ENCODE results near the gene TRABD2A. TPM values are rescaled to one million over a fixed set of nuclear protein-coding genes. Genes with fewer than 3 reads are reported as not detected.

The TRABD2A gene
- total and polyA plus RNA-seq, 8 donors: 0.19 to 0.59 (median 0.28) TPM; not detected in 1

DNA sequence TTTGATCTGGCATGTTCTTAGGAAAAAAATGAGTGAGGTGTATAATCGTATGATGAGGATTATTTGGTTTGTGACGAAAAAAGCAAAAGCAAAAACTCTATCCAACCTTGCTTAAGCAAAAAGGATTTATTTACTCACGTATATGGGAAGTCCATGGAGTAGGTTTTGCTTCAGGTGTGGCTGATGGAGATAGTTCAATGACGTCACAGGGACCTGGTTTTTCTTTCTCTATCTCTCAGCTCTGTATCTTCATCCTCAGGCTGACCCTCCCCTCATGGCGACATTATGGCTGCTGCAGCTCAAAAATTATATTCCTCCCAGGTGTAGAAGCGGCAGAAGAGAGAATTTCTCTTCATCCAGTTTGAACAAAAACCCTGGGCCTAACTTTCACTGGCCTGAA, 33.5 kb upstream of the TRABD2A start:
- DNase-seq: no peak
- Histone ChIP-seq H3K27me3 (no peaks in the 10 kb centered on the region), H3K4me1 (no peaks in the 10 kb centered on the region), H3K27ac (no peak overlapping the region), H3K9me3 (no peaks in the 10 kb centered on the region), H3K4me3 (no peak overlapping the region), H3K36me3 (no peaks in the 10 kb centered on the region)
- ATAC-seq: no peak
- no peak for FAIRE-seq
- TF ChIP-seq, protein P1, sequence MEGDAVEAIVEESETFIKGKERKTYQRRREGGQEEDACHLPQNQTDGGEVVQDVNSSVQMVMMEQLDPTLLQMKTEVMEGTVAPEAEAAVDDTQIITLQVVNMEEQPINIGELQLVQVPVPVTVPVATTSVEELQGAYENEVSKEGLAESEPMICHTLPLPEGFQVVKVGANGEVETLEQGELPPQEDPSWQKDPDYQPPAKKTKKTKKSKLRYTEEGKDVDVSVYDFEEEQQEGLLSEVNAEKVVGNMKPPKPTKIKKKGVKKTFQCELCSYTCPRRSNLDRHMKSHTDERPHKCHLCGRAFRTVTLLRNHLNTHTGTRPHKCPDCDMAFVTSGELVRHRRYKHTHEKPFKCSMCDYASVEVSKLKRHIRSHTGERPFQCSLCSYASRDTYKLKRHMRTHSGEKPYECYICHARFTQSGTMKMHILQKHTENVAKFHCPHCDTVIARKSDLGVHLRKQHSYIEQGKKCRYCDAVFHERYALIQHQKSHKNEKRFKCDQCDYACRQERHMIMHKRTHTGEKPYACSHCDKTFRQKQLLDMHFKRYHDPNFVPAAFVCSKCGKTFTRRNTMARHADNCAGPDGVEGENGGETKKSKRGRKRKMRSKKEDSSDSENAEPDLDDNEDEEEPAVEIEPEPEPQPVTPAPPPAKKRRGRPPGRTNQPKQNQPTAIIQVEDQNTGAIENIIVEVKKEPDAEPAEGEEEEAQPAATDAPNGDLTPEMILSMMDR (IDR thresholded peaks at IDR 0.05): no peak
- intact Hi-C loops (cut with DNase I): no loop called here
- WGBS, 2 donors: 72 to 77% methylated on average over 6 of the region's 6 CpGs

DNA sequence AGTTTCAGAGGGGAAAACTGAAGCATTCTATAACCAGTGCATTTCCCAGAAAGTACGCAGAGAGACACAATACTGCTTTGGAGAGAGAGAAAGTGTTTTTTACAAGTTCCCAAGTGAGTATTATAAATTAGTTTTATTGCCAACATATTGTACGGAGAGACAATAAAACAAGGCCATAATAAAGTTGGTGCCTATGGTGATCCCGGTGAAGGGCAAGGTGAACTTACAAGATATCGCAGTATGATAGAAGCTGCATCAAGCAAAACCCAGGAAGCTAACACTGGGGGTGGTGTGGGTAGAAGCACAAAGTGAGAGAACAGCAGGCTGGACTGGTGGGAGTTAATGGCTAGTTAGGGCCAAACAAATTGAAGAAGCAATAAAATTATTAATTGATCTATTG, 32.1 kb upstream of the TRABD2A start:
- no peak overlapping the region for H3K27ac ChIP-seq
- TF ChIP-seq, protein P1 (IDR thresholded peaks at IDR 0.05): no peak
- FAIRE-seq (no peak), DNase-seq (no peak), ATAC-seq (no peak)
- H3K9me3 ChIP-seq: no peaks in the 10 kb centered on the region
- intact Hi-C loops (cut with DNase I): no loop called here
- no peaks in the 10 kb centered on the region for H3K27me3 ChIP-seq
- H3K4me1 ChIP-seq: no peaks in the 10 kb centered on the region
- no peaks in the 10 kb centered on the region for H3K36me3 ChIP-seq
- 95 to 96% methylated on average over 4 of the region's 4 CpGs for WGBS, 2 donors
- H3K4me3 ChIP-seq: no peak overlapping the region

DNA sequence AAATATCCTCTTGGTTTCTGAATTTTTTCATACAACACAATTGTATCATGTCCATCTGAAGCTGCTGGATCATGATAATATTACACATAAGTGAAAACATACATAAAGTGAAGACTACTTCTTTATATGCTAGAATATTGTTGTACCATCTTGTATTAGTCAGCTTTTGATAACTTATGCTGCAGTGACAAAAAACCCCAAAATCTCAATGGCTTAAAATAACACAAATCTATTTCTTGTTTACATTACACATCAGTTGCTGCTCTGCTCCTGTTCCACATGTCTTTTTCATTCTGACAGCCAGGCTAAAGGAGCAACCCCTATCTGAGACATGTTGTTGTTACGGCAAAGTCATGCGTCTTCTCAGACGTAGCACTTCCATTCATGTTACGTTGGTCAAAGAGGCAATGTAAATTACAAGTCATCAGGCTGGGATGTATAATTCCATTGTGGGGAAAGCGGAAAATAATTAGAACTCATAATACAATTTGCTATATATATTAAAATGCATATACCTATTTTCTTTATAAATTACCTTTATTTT, 30.3 kb upstream of the TRABD2A start:
- no peak overlapping the region for H3K4me3 ChIP-seq
- intact Hi-C loops (cut with DNase I): no loop called here
- TF ChIP-seq, protein P1 (IDR thresholded peaks at IDR 0.05): no peak
- no peaks in the 10 kb centered on the region for H3K9me3 ChIP-seq
- FAIRE-seq (no peak), DNase-seq (no peak), ATAC-seq (no peak)
- no peaks in the 10 kb centered on the region for H3K36me3 ChIP-seq
- H3K4me1 ChIP-seq: no peaks in the 10 kb centered on the region
- H3K27ac ChIP-seq: no peak overlapping the region
- H3K27me3 ChIP-seq: no peaks in the 10 kb centered on the region
- 96 to 99% methylated on average over 5 of the region's 5 CpGs for WGBS, 2 donors

DNA sequence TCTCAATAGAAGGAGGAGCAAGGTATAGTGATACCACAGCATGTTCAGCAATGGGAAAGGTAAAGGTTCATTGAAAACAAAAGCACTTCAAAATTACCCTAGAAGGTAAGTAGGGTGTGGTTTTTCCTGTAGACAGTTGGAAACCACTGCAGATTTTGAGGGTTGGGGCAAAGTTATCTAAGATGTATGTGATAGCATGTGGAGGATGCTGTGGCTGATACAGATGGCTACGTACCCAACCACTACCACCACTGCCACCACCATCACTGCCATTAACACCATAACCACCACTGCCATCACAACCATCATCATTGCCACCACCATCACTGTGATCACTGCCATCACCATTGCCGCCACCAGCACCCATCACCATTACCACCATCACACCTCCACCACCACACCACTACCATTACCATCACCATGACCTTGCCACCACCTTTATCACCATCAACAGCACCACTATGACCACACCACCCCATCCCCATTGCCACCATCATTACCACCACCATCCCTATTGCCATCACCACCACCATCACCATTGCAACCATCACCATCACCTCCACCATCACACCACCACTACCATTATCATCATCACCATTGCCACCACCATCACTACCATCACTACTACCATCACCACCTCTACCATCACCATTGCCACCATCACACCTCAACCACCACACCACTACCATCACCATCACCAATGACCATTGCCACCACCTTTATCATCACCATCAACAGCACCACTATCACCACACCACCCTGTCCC, 28.2 kb upstream of the TRABD2A start:
- Histone ChIP-seq H3K9me3 (no peaks in the 10 kb centered on the region), H3K4me1 (peaks cover 0 to 4% (median 0%) of the 10 kb centered on the region in 3 donors), H3K27me3 (no peaks in the 10 kb centered on the region), H3K27ac (no peak overlapping the region), H3K4me3 (no peak overlapping the region), H3K36me3 (no peaks in the 10 kb centered on the region)
- TF ChIP-seq, protein P1 (IDR thresholded peaks at IDR 0.05): no peak
- intact Hi-C loops (cut with DNase I): no loop called here
- no peak for ATAC-seq
- FAIRE-seq: no peak
- WGBS, 2 donors: 98 to 100% methylated on average over 2 of the region's 2 CpGs
- DNase-seq: no peak
